Activated naive CD4-positive, alpha-beta T cell treated with anti-CD3 and anti-CD28 coated beads, Interleukin-2, amount 50 U/mL, for 72 hours (primary cell): ENCODE results near the gene ANKS3. TPM values are rescaled to one million over a fixed set of nuclear protein-coding genes. Genes with fewer than 3 reads are reported as not detected.

Source experiments
- ATAC-seq, 2 donors: fragments of 150-1000 bp; cut with Tn5 transposase; 2 replicates each; pipeline ENCODE4 v1.10.0; 2021; ENCODE audit warnings: mild to moderate bottlenecking in 2 of 2, moderate library complexity in 2 of 2
- DNase-seq, 2 donors: peaks; one replicate each; pipeline ENCODE4 v3.0.0; 2021 to 2022; ENCODE audit warnings: low spot score in 2 of 2
- H3K27ac Mint-ChIP-seq, 2 donors: one replicate each; pipeline ENCODE4 v1.8.0; 2022; ENCODE audit warnings: mild to moderate bottlenecking in 2 of 2, mixed read lengths in 2 of 2
- H3K36me3 Mint-ChIP-seq, 2 donors: one replicate each; pipeline ENCODE4 v1.8.0; 2022; ENCODE audit warnings: mixed read lengths in 2 of 2
- H3K9me3 Mint-ChIP-seq, 2 donors: one replicate each; pipeline ENCODE4 v1.8.0; 2022; ENCODE audit warnings: mixed read lengths in 2 of 2
- total RNA-seq, 2 donors: library from RNA; stranded (reverse); gene quantifications; one replicate each; pipeline ENCODE4 v1.2.3, GENCODE V29; 2022

Gene ANKS3
- total RNA-seq, 2 donors from 2014 or later, result 19.4 to 21.5 TPM

GRCh38 chr16:4694642-4695451 is 39.2 kb downstream of the ANKS3 start:
- Mint-ChIP-seq H3K9me3 (no peaks in the 10 kb centered on the region), H3K27ac (peak overlapping the region; percentile 67 to 74), H3K36me3 (no peaks in the 10 kb centered on the region)
- ATAC-seq (no peak), DNase-seq (peak in 1 of 2 donors; percentile 57)

GRCh38 chr16:4693956-4694641 is 40.0 kb downstream of the ANKS3 start:
- ATAC-seq (peak; percentile 12 to 35), DNase-seq (peak; percentile 38 to 54)
- Mint-ChIP-seq H3K27ac (peak overlapping the region; percentile 74 to 82), H3K36me3 (no peaks in the 10 kb centered on the region), H3K9me3 (no peaks in the 10 kb centered on the region)

GRCh38 chr16:4693296-4693955 is 40.6 kb downstream of the ANKS3 start, which contains the start of gene NUDT16L1:
Gene NUDT16L1, plus strand, starts transcription at chr16:4693562. Its CDS starts 165 bp downstream, at chr16:4693727.
- Mint-ChIP-seq H3K9me3 (no peaks in the 10 kb centered on the region), H3K27ac (peak within 1 kb of the TSS; percentile 74 to 82), H3K36me3 (no peaks in the 10 kb centered on the region)
- DNase-seq (peak; percentile 98 to 99), ATAC-seq (peak; percentile 94 to 97)

GRCh38 chr16:4692460-4693295 is 41.4 kb downstream of the ANKS3 start:
- ATAC-seq, result peak; percentile 14 to 16
- Mint-ChIP-seq H3K27ac (peak overlapping the region in 1 of 2 donors; percentile 82), H3K36me3 (peaks cover 0 to under 1% of the 10 kb centered on the region in 2 donors), H3K9me3 (no peaks in the 10 kb centered on the region)
- DNase-seq, result no peak

GRCh38 chr16:4691666-4692412 is 42.2 kb downstream of the ANKS3 start:
- no peaks in the 10 kb centered on the region for H3K9me3 Mint-ChIP-seq
- DNase-seq (peak in 1 of 2 donors; percentile 56), ATAC-seq (no peak)
- peak overlapping the region in 1 of 2 donors; percentile 82 for H3K27ac Mint-ChIP-seq
- H3K36me3 Mint-ChIP-seq, result peaks cover 0 to 4% of the 10 kb centered on the region in 2 donors

- no peak for ATAC-seq
Observed at GRCh38 chr16:4690946-4691665, 43.0 kb downstream of the ANKS3 start.

GRCh38 chr16:4689864-4690704 is 44.0 kb downstream of the ANKS3 start:
- Mint-ChIP-seq H3K27ac (peak overlapping the region in 1 of 2 donors; percentile 71), H3K9me3 (no peaks in the 10 kb centered on the region), H3K36me3 (peaks cover 0 to 4% of the 10 kb centered on the region in 2 donors)
- ATAC-seq (no peak), DNase-seq (no peak)

More at GRCh38 chr16:4690946-4691665, 43.0 kb downstream of the ANKS3 start:
- Mint-ChIP-seq H3K36me3 (peaks cover 0 to 4% of the 10 kb centered on the region in 2 donors), H3K9me3 (no peaks in the 10 kb centered on the region), H3K27ac (peak overlapping the region in 1 of 2 donors; percentile 71)
- peak in 1 of 2 donors; percentile 54 for DNase-seq

- Mint-ChIP-seq H3K36me3 (peaks cover 0 to 4% of the 10 kb centered on the region in 2 donors), H3K27ac (no peak overlapping the region), H3K9me3 (no peaks in the 10 kb centered on the region)
- no peak for DNase-seq
- ATAC-seq, result no peak
Observed at GRCh38 chr16:4689091-4689671, 44.9 kb downstream of the ANKS3 start.

GRCh38 chr16:4688674-4689045 is 45.4 kb downstream of the ANKS3 start:
- H3K27ac Mint-ChIP-seq, result no peak overlapping the region
- DNase-seq (no peak), ATAC-seq (no peak)
- no peaks in the 10 kb centered on the region for H3K9me3 Mint-ChIP-seq
- H3K36me3 Mint-ChIP-seq, result peaks cover 0 to 4% of the 10 kb centered on the region in 2 donors

- no peak for DNase-seq
- no peaks in the 10 kb centered on the region for H3K9me3 Mint-ChIP-seq
- no peak for ATAC-seq
- peak overlapping the region in 1 of 2 donors; percentile 58 for H3K27ac Mint-ChIP-seq
- H3K36me3 Mint-ChIP-seq, result peaks cover 0 to 4% of the 10 kb centered on the region in 2 donors
Observed at GRCh38 chr16:4687946-4688673, 46.0 kb downstream of the ANKS3 start.

- peak overlapping the region in 1 of 2 donors; percentile 58 for H3K27ac Mint-ChIP-seq
- H3K9me3 Mint-ChIP-seq, result no peaks in the 10 kb centered on the region
- ATAC-seq (no peak), DNase-seq (no peak)
- H3K36me3 Mint-ChIP-seq, result peaks cover 0 to 4% of the 10 kb centered on the region in 2 donors
Observed at GRCh38 chr16:4687416-4687815, 46.7 kb downstream of the ANKS3 start.

GRCh38 chr16:4686497-4687210 is 47.4 kb downstream of the ANKS3 start:
- peaks cover 0 to 4% of the 10 kb centered on the region in 2 donors for H3K36me3 Mint-ChIP-seq
- ATAC-seq (no peak), DNase-seq (no peak)
- no peaks in the 10 kb centered on the region for H3K9me3 Mint-ChIP-seq
- H3K27ac Mint-ChIP-seq, result peak overlapping the region; percentile 58 to 84
